ENCODE results near the gene SP3.

GRCh38 chr2:173934895-173935294 lies 30.3 kb downstream of the SP3 start:
- no peak for TF ChIP-seq CTCF (IDR thresholded peaks at IDR 0.05)
- TF ChIP-seq POLR2A (IDR thresholded peaks at IDR 0.05): no peak

Measured in body of pancreas (tissue), 4 donors.